C4-2B (cell line): ENCODE data around the gene KLHL13.

Experiments used
- CTCF ChIP-seq: fragments of 450-650 bp; conservative IDR thresholded peaks from 2 replicates; pipeline ENCODE4 v1.5.1; 2017; ENCODE audit warnings: mild to moderate bottlenecking
- ZFX ChIP-seq: fragments of 450-650 bp; IDR thresholded peaks from 2 replicates; pipeline ENCODE4 v1.6.1; 2017

DNA sequence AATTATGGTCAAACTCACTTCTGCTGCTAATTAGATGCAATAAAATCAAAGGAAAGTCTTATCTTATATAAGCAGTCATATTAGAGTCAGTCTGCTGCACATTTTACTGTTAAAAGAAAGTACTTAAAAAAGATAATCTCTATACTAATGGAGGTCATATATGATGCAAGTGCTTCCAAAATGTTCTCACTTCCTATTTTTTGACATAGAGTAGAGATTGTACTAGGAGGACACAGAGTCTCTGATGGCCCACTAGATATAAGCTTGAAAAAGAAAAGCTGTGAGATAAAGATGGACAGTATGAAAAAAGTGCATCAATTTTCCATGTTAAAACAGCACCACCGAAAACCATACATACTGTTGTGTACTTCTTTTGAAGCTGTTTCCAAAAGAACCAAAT, 196.9 kb downstream of the KLHL13 start:
- TF ChIP-seq CTCF (no peak), ZFX (no peak)
